ENCODE data around the gene IRS1.

- TF ChIP-seq CTCF (conservative IDR thresholded peaks at IDR 0.05; ENCODE audit: low read depth, low read length), result no peak
- no peak for TF ChIP-seq EZH2 (IDR thresholded peaks at IDR 0.05; ENCODE audit: low read length, unreplicated experiment)
Observed at GRCh38 chr2:226726546-226726945, 73.1 kb downstream of the IRS1 start.

Data from PC-3 (cell line).